Astrocyte (in vitro differentiated cells and primary cell): ENCODE data around the gene SPTAN1. TPM values are rescaled to one million over a fixed set of nuclear protein-coding genes. Genes with fewer than 3 reads are reported as not detected.

ENCODE experiments used
- DNase-seq: peaks from one replicate; pipeline ENCODE4 v3.0.0-alpha.2; 2010; ENCODE audit warnings: low read depth
- FAIRE-seq: peaks from 2 replicates; lab custom pipeline; 2011; peaks lifted over from hg19 to GRCh38; lab: Jason Lieb, UNC
- H2AFZ ChIP-seq: 2 replicates; pipeline ENCODE4 v1.6.0; 2012; ENCODE audit warnings: low read depth, low read length, inconsistent platforms
- H3K27ac ChIP-seq: 2 replicates; pipeline ENCODE4 v1.5.1; 2011; ENCODE audit warnings: low read depth, low read length, inconsistent platforms
- H3K27me3 ChIP-seq: 2 replicates; pipeline ENCODE4 v1.6.0; 2011; ENCODE audit warnings: low read length, inconsistent platforms; ENCODE audit not compliant: insufficient read depth
- H3K36me3 ChIP-seq: 2 replicates; pipeline ENCODE4 v1.5.1; 2011; ENCODE audit warnings: low read length, inconsistent platforms; ENCODE audit not compliant: insufficient read depth
- H3K4me1 ChIP-seq: 2 replicates; pipeline ENCODE4 v1.5.1; 2011; ENCODE audit warnings: low read length, inconsistent platforms; ENCODE audit not compliant: insufficient read depth
- H3K4me2 ChIP-seq: 2 replicates; pipeline ENCODE4 v1.6.0; 2012; ENCODE audit warnings: low read length, inconsistent platforms
- H3K4me3 ChIP-seq: 2 replicates; pipeline ENCODE4 v1.5.1; 2011; ENCODE audit warnings: low read depth, mild to moderate bottlenecking, low read length, inconsistent platforms; ENCODE audit not compliant: insufficient read depth
- H3K79me2 ChIP-seq: 2 replicates; pipeline ENCODE4 v1.6.0; 2012; ENCODE audit warnings: mild to moderate bottlenecking, low read length, inconsistent platforms; ENCODE audit not compliant: insufficient read depth
- H3K9ac ChIP-seq: 2 replicates; pipeline ENCODE4 v1.6.0; 2012; ENCODE audit warnings: mild to moderate bottlenecking, low read length, inconsistent platforms
- H3K9me3 ChIP-seq: 2 replicates; pipeline ENCODE4 v1.5.1; 2012; ENCODE audit warnings: low read depth, mild to moderate bottlenecking, low read length, inconsistent platforms; ENCODE audit not compliant: insufficient read depth
- H4K20me1 ChIP-seq: 2 replicates; pipeline ENCODE4 v1.6.0; 2012; ENCODE audit warnings: low read length, inconsistent platforms; ENCODE audit not compliant: insufficient read depth
- H3K27ac Mint-ChIP-seq: one replicate; pipeline ENCODE4 v1.8.0; 2021; ENCODE audit warnings: mild to moderate bottlenecking, mixed read lengths; ENCODE audit not compliant: unreplicated experiment
- H3K27me3 Mint-ChIP-seq: one replicate; pipeline ENCODE4 v1.8.0; 2021; ENCODE audit warnings: low read depth, mixed read lengths; ENCODE audit not compliant: unreplicated experiment
- H3K36me3 Mint-ChIP-seq: one replicate; pipeline ENCODE4 v1.8.0; 2021; ENCODE audit warnings: low read depth, mixed read lengths; ENCODE audit not compliant: unreplicated experiment
- H3K4me1 Mint-ChIP-seq: one replicate; pipeline ENCODE4 v1.8.0; 2021; ENCODE audit warnings: low read depth, mixed read lengths; ENCODE audit not compliant: unreplicated experiment
- H3K4me3 Mint-ChIP-seq: one replicate; pipeline ENCODE4 v1.8.0; 2021; ENCODE audit warnings: mild to moderate bottlenecking, moderate library complexity, mixed read lengths; ENCODE audit not compliant: unreplicated experiment
- H3K9me3 Mint-ChIP-seq: one replicate; pipeline ENCODE4 v1.8.0; 2021; ENCODE audit warnings: mild to moderate bottlenecking, mixed read lengths; ENCODE audit not compliant: unreplicated experiment
- EZH2 ChIP-seq: IDR thresholded peaks from 2 replicates; pipeline ENCODE4 v1.6.1; 2012; ENCODE audit warnings: mild to moderate bottlenecking, low read length, inconsistent platforms; ENCODE audit not compliant: insufficient read depth
- total RNA-seq: library from RNA; stranded (reverse); gene quantifications from 2 replicates; pipeline ENCODE4 v1.2.1, GENCODE V29; 2021
- TF ChIP-seq, protein P1 (sequence below): IDR thresholded peaks from 2 replicates; pipeline ENCODE4 v1.5.1; 2011; ENCODE audit warnings: low read depth, mild to moderate bottlenecking, inconsistent platforms, low read length, moderate library complexity; ENCODE audit not compliant: insufficient read depth

Gene SPTAN1
- total RNA-seq, 1 donor from 2014 or later = 604 TPM

DNA sequence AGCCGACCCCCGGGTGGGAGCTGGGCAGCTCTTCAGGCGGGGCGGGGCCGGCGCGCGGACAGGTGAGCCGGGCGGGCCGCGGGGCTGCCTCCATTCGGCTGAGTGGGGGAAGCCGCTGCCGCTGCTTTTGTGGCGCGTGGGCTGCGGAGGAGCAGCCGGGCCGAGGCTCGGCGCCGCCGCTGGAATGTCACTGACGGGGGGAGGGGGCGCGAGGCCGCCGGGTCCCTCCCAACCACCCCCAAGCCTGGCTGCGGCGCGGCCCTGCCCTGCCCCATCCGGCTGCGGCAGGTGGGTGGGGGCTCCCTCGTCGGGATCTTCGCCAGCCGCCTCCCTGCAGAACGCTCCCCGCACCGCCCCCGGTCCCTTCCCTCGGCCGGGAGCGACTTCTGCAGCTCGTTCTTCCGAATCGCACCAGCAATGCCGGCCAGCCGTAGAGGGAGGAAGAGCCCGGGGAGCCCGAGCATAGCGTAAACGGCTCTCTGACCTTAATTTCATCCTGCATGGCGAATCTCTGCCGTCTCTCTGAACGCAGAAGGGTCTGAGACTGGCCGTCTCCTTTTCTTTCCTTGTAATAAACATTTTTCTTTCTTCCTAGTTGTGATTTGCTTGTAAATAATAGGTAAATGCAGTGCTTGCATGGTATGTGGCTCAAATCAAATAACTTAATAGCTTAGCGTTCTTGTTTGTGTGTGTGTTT, 505 bp downstream of the SPTAN1 start:
- Histone ChIP-seq H3K4me3 (peak overlapping the region; percentile 92), H3K9ac (peak overlapping the region; percentile 86), H3K4me2 (peak overlapping the region; percentile 94), H3K9me3 (no peaks in the 10 kb centered on the region), H3K27me3 (no peaks in the 10 kb centered on the region), H2AFZ (no peak overlapping the region), H4K20me1 (peaks cover 49% of the 10 kb centered on the region), H3K36me3 (no peaks in the 10 kb centered on the region), H3K79me2 (peaks cover 52% of the 10 kb centered on the region), H3K4me1 (peaks cover 51% of the 10 kb centered on the region), H3K27ac (peak overlapping the region; percentile 74)
- H3K4me1 Mint-ChIP-seq = peaks cover 37% of the 10 kb centered on the region
- FAIRE-seq (no peak), DNase-seq (no peak)
- H3K9me3 Mint-ChIP-seq = no peaks in the 10 kb centered on the region
- no peak overlapping the region for H3K4me3 Mint-ChIP-seq
- H3K36me3 Mint-ChIP-seq = no peaks in the 10 kb centered on the region
- no peaks in the 10 kb centered on the region for H3K27me3 Mint-ChIP-seq
- H3K27ac Mint-ChIP-seq = no peak overlapping the region
- TF ChIP-seq EZH2 = no peak
- TF ChIP-seq, protein P1, sequence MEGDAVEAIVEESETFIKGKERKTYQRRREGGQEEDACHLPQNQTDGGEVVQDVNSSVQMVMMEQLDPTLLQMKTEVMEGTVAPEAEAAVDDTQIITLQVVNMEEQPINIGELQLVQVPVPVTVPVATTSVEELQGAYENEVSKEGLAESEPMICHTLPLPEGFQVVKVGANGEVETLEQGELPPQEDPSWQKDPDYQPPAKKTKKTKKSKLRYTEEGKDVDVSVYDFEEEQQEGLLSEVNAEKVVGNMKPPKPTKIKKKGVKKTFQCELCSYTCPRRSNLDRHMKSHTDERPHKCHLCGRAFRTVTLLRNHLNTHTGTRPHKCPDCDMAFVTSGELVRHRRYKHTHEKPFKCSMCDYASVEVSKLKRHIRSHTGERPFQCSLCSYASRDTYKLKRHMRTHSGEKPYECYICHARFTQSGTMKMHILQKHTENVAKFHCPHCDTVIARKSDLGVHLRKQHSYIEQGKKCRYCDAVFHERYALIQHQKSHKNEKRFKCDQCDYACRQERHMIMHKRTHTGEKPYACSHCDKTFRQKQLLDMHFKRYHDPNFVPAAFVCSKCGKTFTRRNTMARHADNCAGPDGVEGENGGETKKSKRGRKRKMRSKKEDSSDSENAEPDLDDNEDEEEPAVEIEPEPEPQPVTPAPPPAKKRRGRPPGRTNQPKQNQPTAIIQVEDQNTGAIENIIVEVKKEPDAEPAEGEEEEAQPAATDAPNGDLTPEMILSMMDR = no peak

- Mint-ChIP-seq H3K4me3 (no peak overlapping the region), H3K4me1 (peaks cover 40% of the 10 kb centered on the region), H3K27me3 (no peaks in the 10 kb centered on the region), H3K9me3 (no peaks in the 10 kb centered on the region), H3K27ac (no peak overlapping the region), H3K36me3 (no peaks in the 10 kb centered on the region)
- H3K9me3 ChIP-seq = no peaks in the 10 kb centered on the region
- peak overlapping the region; percentile 74 for H3K27ac ChIP-seq
- peaks cover 61% of the 10 kb centered on the region for H3K79me2 ChIP-seq
- peak overlapping the region; percentile 86 for H3K9ac ChIP-seq
- FAIRE-seq (no peak), DNase-seq (peak; percentile 69)
- H4K20me1 ChIP-seq = peaks cover 57% of the 10 kb centered on the region
- peak overlapping the region; percentile 94 for H3K4me2 ChIP-seq
- no peaks in the 10 kb centered on the region for H3K36me3 ChIP-seq
- H3K4me3 ChIP-seq = peak overlapping the region; percentile 92
- H2AFZ ChIP-seq = no peak overlapping the region
- no peak for TF ChIP-seq EZH2
- peaks cover 59% of the 10 kb centered on the region for H3K4me1 ChIP-seq
- H3K27me3 ChIP-seq = no peaks in the 10 kb centered on the region
Measured at GRCh38 chr9:128553728-128554127, 1.3 kb downstream of the SPTAN1 start.

DNA sequence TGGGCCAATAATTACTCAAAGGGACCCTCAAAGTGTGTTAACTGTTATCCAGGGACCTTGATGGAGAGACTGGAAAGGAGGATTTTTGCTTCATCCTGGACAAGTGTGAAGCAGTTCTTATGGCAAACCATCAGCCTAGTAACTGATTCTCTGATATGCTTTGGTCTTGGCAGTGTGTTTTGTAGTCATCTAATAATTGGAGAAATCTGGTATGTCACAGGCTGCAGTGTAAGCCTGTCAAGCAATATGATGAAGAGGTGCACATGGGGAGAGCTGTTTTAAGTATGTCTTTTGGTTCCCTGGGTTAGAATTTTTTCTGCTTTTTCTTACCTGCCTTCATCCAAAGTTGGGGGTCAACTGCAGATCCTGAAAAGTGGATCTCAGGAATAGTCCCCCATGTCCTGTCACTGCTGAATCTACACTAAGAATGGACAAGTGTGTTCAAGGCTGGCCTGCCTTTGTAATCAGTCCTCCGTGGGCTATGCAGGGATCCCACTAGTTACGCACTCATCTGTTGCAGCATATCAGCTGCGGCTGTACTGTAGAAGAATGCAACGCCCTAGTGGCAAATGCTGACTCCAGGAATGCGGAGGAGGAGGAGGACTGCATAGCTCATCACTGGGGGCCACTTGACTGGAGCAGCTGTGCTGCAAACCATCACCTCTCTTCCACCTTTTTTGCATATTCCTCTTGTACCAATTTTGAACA, 1.9 kb downstream of the SPTAN1 start:
- H3K4me3 Mint-ChIP-seq = no peak overlapping the region
- H3K36me3 Mint-ChIP-seq = no peaks in the 10 kb centered on the region
- TF ChIP-seq, protein P1 = no peak
- TF ChIP-seq EZH2 = no peak
- H3K27me3 Mint-ChIP-seq = no peaks in the 10 kb centered on the region
- Histone ChIP-seq H3K4me3 (peak overlapping the region; percentile 92), H3K27ac (peak overlapping the region; percentile 74), H3K9ac (peak overlapping the region; percentile 86), H3K27me3 (no peaks in the 10 kb centered on the region), H3K4me1 (peaks cover 65% of the 10 kb centered on the region), H3K79me2 (peaks cover 66% of the 10 kb centered on the region), H2AFZ (no peak overlapping the region), H3K4me2 (peak overlapping the region; percentile 94), H3K36me3 (peaks cover under 1% of the 10 kb centered on the region), H4K20me1 (peaks cover 63% of the 10 kb centered on the region), H3K9me3 (no peaks in the 10 kb centered on the region)
- H3K9me3 Mint-ChIP-seq = no peaks in the 10 kb centered on the region
- H3K4me1 Mint-ChIP-seq = peaks cover 44% of the 10 kb centered on the region
- no peak for FAIRE-seq
- peak; percentile 94 for DNase-seq
- no peak overlapping the region for H3K27ac Mint-ChIP-seq
